ENCODE results near the gene ZNF485. TPM values are rescaled to one million over a fixed set of nuclear protein-coding genes. Genes with fewer than 3 reads are reported as not detected.

ZNF485 gene
- total and polyA plus RNA-seq, 2 donors (not counting 1 experiment from before 2014, with no cell fraction given), result 4.8 to 8.4 TPM

GRCh38 chr10:43645866-43646265, 39.6 kb downstream of the ZNF485 start:
- WGBS (ENCODE audit: insufficient coverage), result 100% methylated on average over 2 of the region's 4 CpGs
- CTCF ChIA-PET, result no interaction called here

More at GRCh38 chr10:43645866-43646265, 39.6 kb downstream of the ZNF485 start:
- POLR2A ChIA-PET, result no interaction called here
- Mint-ChIP-seq H3K4me1 (peaks cover 16% of the 10 kb centered on the region), H3K27me3 (peaks cover 3% of the 10 kb centered on the region), H3K27ac (no peak overlapping the region), H3K4me3 (no peak overlapping the region), H3K9me3 (ENCODE audit: insufficient read depth) (peaks cover 13% of the 10 kb centered on the region)
- no peak for ATAC-seq (ENCODE audit: low read depth)
- Histone ChIP-seq H3K4me2 (replicated peaks; ENCODE audit: low read depth, low read length, poor library complexity, severe bottlenecking) (no peak overlapping the region), H3K4me1 (ENCODE audit: control insufficient read depth in 2 of 2, insufficient read depth in 2 of 2, low read length in 2 of 2) (peaks cover 7 to 13% of the 10 kb centered on the region in 2 donors), H4K20me1 (ENCODE audit: control insufficient read depth, insufficient read depth, low read length, poor library complexity, severe bottlenecking) (no peaks in the 10 kb centered on the region), H3K9ac (ENCODE audit: low read length) (no peak overlapping the region), H3K79me2 (ENCODE audit: control insufficient read depth, insufficient read depth, low read length) (peaks cover 12% of the 10 kb centered on the region), H3K27me3 (replicated peaks in 1 of 4; ENCODE audit: control extremely low read depth in 1 of 4, control insufficient read depth in 3 of 4, insufficient read depth in 4 of 4, low read length in 3 of 4) (no peaks in the 10 kb centered on the region), H2AFZ (ENCODE audit: insufficient read depth, low read depth, low read length, poor library complexity, severe bottlenecking) (no peak overlapping the region), H3K27ac (ENCODE audit: low read length in 2 of 2) (no peak overlapping the region), H3K4me3 (ENCODE audit: control extremely low read depth in 1 of 5, extremely low read depth in 1 of 5, insufficient read depth in 1 of 5, low read depth in 2 of 5, low read length in 4 of 5) (no peak overlapping the region), H3K36me3 (replicated peaks in 1 of 2; ENCODE audit: control extremely low read depth in 1 of 2, control insufficient read depth in 1 of 2, extremely low read depth in 1 of 2, insufficient read depth in 2 of 2, low read length in 1 of 2) (peaks cover 10 to 25% of the 10 kb centered on the region in 2 experiments), H3K9me3 (ENCODE audit: control extremely low read depth in 1 of 3, control insufficient read depth in 2 of 3, insufficient read depth in 1 of 3, low read length in 2 of 3) (peaks cover 4 to 46% (median 23%) of the 10 kb centered on the region in 3 donors)
- DNase-seq, result no peak
- intact Hi-C loops (cut with micrococcal nuclease), result loop anchor here (5.0 to 10.0 kb wide), 3 partner anchors 239 to 1359 kb away; partner anchors contain the start of genes BMS1, HNRNPF and ZNF22
- TF ChIP-seq CTCF (IDR thresholded peaks at IDR 0.05) (no peak), EZH2 (IDR thresholded peaks at IDR 0.05; ENCODE audit: borderline replicate concordance, insufficient read depth, low read depth, low read length, poor library complexity, severe bottlenecking) (no peak)

Data from B cell (primary cell).